GM19452 (cell line): ENCODE measurements around the gene OTOP3.

Experiments
- ATAC-seq: cut with Tn5 transposase; IDR thresholded peaks from one replicate; pipeline ENCODE4 v1.9.1; 2021; ENCODE audit not compliant: unreplicated experiment

Gene OTOP3

GRCh38 chr17:74938194-74938950, 2.7 kb downstream of the OTOP3 start:
- no peak for ATAC-seq

GRCh38 chr17:74939534-74939933, 3.8 kb downstream of the OTOP3 start:
- ATAC-seq = no peak

GRCh38 chr17:74941128-74941725, 5.5 kb downstream of the OTOP3 start:
- ATAC-seq = no peak

- no peak for ATAC-seq
Measured at GRCh38 chr17:74943808-74944522, 8.3 kb downstream of the OTOP3 start.

GRCh38 chr17:74945543-74945942, 9.8 kb downstream of the OTOP3 start:
- peak; percentile 58 for ATAC-seq

GRCh38 chr17:74946641-74947040, 10.9 kb downstream of the OTOP3 start:
- no peak for ATAC-seq

- ATAC-seq = no peak
Measured at GRCh38 chr17:74947041-74947754, 11.5 kb downstream of the OTOP3 start.

GRCh38 chr17:74949455-74950115, 13.9 kb downstream of the OTOP3 start:
- ATAC-seq = no peak

- ATAC-seq = no peak
Measured at GRCh38 chr17:74950207-74950606, 14.5 kb downstream of the OTOP3 start.

GRCh38 chr17:74951065-74951464, 15.4 kb downstream of the OTOP3 start:
- ATAC-seq = no peak

- no peak for ATAC-seq
Measured at GRCh38 chr17:74951680-74952421, 16.2 kb downstream of the OTOP3 start.

GRCh38 chr17:74952431-74953133, 16.9 kb downstream of the OTOP3 start:
- ATAC-seq = no peak

- no peak for ATAC-seq
Measured at GRCh38 chr17:74953134-74953687, 17.5 kb downstream of the OTOP3 start.

- no peak for ATAC-seq
Measured at GRCh38 chr17:74954115-74954514, 18.4 kb downstream of the OTOP3 start.

GRCh38 chr17:74954665-74955421, 19.1 kb downstream of the OTOP3 start:
- no peak for ATAC-seq

- no peak for ATAC-seq
Measured at GRCh38 chr17:74956093-74956492, 20.4 kb downstream of the OTOP3 start.

- no peak for ATAC-seq
Measured at GRCh38 chr17:74957935-74958740, 22.4 kb downstream of the OTOP3 start.
